IMR-90 (cell line): Measurements from ENCODE around the gene COL15A1.

ENCODE experiments used
- CHD1 ChIP-seq: IDR thresholded peaks from 2 replicates; pipeline ENCODE4 v1.6.1; 2012; ENCODE audit warnings: low read depth, low read length, improper control_type of control experiment
- CTCF ChIP-seq: conservative IDR thresholded peaks from 2 replicates; pipeline ENCODE4 v1.5.1; 2012; ENCODE audit warnings: mild to moderate bottlenecking, low read depth, low read length, improper control_type of control experiment
- ELK1 ChIP-seq: fragments of 150-350 bp; IDR thresholded peaks from 2 replicates; pipeline ENCODE4 v1.6.1; 2016; ENCODE audit warnings: low read depth, mild to moderate bottlenecking, low read length, moderate library complexity, borderline replicate concordance
- MAFK ChIP-seq: IDR thresholded peaks from 2 replicates; pipeline ENCODE4 v1.6.1; 2012; ENCODE audit warnings: low read depth, low read length, improper control_type of control experiment
- MXI1 ChIP-seq: IDR thresholded peaks from 2 replicates; pipeline ENCODE4 v1.6.1; 2012; ENCODE audit warnings: low read depth, mild to moderate bottlenecking, low read length, moderate library complexity, borderline replicate concordance
- POLR2A ChIP-seq: IDR thresholded peaks from 2 replicates; pipeline ENCODE4 v1.6.1; 2012; ENCODE audit warnings: mild to moderate bottlenecking, low read depth, low read length
- RAD21 ChIP-seq: IDR thresholded peaks from 2 replicates; pipeline ENCODE4 v1.6.1; 2012; ENCODE audit warnings: low read length, improper control_type of control experiment
- USF2 ChIP-seq: fragments of 150-350 bp; IDR thresholded peaks from 2 replicates; pipeline ENCODE4 v1.6.1; 2017; ENCODE audit warnings: mild to moderate bottlenecking, antibody characterized with exemption, low read length, low read depth

GRCh38 chr9:98971915-98972223 lies 28.2 kb downstream of the COL15A1 start:
- no peak for TF ChIP-seq CHD1
- TF ChIP-seq POLR2A: no peak
- TF ChIP-seq CTCF: no peak
- no peak for TF ChIP-seq MAFK
- TF ChIP-seq ELK1: no peak
- TF ChIP-seq MXI1: no peak
- no peak for TF ChIP-seq RAD21
- TF ChIP-seq USF2: no peak
